Neural crest cell (in vitro differentiated cells): ENCODE results near the gene MST1. TPM values are rescaled to one million over a fixed set of nuclear protein-coding genes. Genes with fewer than 3 reads are reported as not detected.
A peak's percentile ranks its signal among the peaks of the same experiment; 100 is the strongest.

Experiments
- DNase-seq: peaks from one replicate; pipeline ENCODE4 v3.0.0; 2021; ENCODE audit warnings: low read depth, mixed read lengths, low spot score
- H3K27ac Mint-ChIP-seq: one replicate; pipeline ENCODE4 v1.8.0; 2021; ENCODE audit warnings: mild to moderate bottlenecking, mixed read lengths; ENCODE audit not compliant: unreplicated experiment
- H3K27me3 Mint-ChIP-seq: 2 replicates; pipeline ENCODE4 v1.8.0; 2021; ENCODE audit warnings: low read depth, mild to moderate bottlenecking, mixed read lengths
- H3K36me3 Mint-ChIP-seq: 2 replicates; pipeline ENCODE4 v1.8.0; 2021; ENCODE audit warnings: low read depth, mild to moderate bottlenecking, mixed read lengths
- H3K4me1 Mint-ChIP-seq: 2 replicates; pipeline ENCODE4 v1.8.0; 2021; ENCODE audit warnings: mixed read lengths
- H3K4me3 Mint-ChIP-seq: one replicate; pipeline ENCODE4 v1.8.0; 2021; ENCODE audit warnings: mild to moderate bottlenecking, mixed read lengths
- H3K9me3 Mint-ChIP-seq: 2 replicates; pipeline ENCODE4 v1.8.0; 2021; ENCODE audit warnings: mixed read lengths
- CTCF ChIP-seq: fragments of 200-600 bp; sonication (generic); conservative IDR thresholded peaks from 2 replicates; pipeline ENCODE4 v1.5.0; 2021; ENCODE audit warnings: antibody characterized with exemption, mild to moderate bottlenecking
- total RNA-seq: library from RNA; stranded (reverse); gene quantifications from 2 replicates; pipeline ENCODE4 v1.2.1, GENCODE V29; 2021

Gene MST1
- total RNA-seq, 1 donor from 2014 or later: 15.0 TPM

GRCh38 chr3:49729966-49730609 is 40.8 kb upstream of the MST1 start:
- H3K4me3 Mint-ChIP-seq: no peak overlapping the region
- no peaks in the 10 kb centered on the region for H3K27me3 Mint-ChIP-seq
- H3K36me3 Mint-ChIP-seq: peaks cover 9% of the 10 kb centered on the region
- no peak for TF ChIP-seq CTCF
- no peak for DNase-seq
- H3K27ac Mint-ChIP-seq: no peak overlapping the region
- no peaks in the 10 kb centered on the region for H3K9me3 Mint-ChIP-seq
- no peaks in the 10 kb centered on the region for H3K4me1 Mint-ChIP-seq

DNA sequence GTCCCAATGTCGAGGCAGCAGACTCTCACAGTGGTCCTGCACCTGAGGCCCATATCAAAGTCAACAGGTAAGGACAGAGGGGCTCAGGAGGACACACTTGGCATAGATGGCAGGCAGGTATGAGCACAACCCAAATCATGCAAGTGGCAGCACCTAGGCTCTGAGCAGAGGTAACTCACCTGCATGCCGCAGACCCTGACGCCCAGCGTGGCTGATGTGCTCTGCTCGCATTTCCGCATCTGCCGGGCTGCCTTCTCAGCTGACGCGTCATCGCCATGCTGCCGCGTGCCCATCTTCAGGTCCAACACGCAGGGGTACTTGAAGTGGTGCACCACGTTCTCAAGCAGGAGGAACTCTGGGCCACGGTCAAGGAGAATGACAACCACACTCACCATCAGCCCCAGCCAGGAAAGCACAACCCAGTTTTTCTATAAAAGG is 38.7 kb upstream of the MST1 start:
- peaks cover 2% of the 10 kb centered on the region for H3K36me3 Mint-ChIP-seq
- H3K27me3 Mint-ChIP-seq: peaks cover 4% of the 10 kb centered on the region
- H3K9me3 Mint-ChIP-seq: no peaks in the 10 kb centered on the region
- TF ChIP-seq CTCF: no peak
- H3K4me1 Mint-ChIP-seq: peaks cover 14% of the 10 kb centered on the region
- no peak for DNase-seq
- no peak overlapping the region for H3K4me3 Mint-ChIP-seq
- H3K27ac Mint-ChIP-seq: no peak overlapping the region

DNA sequence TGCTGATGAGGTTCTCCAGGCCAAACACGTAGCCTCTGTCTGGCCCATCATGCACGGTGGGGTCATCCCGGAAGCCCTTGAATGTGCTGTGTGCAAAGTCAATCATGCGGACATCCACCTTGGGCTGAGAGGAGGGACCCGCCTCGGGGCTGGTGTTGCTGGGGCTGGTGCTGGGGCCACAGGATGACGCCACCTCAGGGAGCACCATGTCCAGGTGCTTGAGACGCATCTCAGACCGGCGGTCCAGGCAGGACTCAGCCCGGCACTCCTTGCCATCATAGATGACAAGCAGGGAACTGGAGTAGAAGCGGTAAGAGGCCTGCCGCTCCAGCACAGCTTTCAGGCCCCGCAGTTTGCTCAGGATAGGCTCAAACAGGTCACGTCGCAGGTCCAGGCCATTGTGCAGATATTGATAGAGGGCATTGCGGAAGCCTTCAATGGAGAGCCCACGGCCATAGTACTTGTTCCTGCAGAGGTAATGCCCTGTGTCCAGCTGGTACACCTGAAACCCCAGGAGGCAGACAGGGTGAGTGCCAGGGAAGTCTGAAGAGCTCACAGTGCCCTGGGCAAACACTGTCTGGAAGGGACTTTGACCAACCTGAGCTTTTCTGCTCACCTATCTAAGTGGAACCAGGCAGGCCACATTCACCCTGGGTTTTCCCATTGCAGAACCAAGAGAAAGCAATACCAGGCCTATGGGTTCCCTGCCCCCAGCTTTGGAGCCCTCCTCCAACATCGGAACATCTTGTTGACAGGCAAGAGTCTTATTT is 38.1 kb upstream of the MST1 start:
- H3K36me3 Mint-ChIP-seq: peaks cover 6% of the 10 kb centered on the region
- H3K27ac Mint-ChIP-seq: no peak overlapping the region
- H3K4me1 Mint-ChIP-seq: peaks cover 20% of the 10 kb centered on the region
- no peak for TF ChIP-seq CTCF
- DNase-seq: no peak
- peaks cover 8% of the 10 kb centered on the region for H3K27me3 Mint-ChIP-seq
- no peak overlapping the region for H3K4me3 Mint-ChIP-seq
- no peaks in the 10 kb centered on the region for H3K9me3 Mint-ChIP-seq

DNA sequence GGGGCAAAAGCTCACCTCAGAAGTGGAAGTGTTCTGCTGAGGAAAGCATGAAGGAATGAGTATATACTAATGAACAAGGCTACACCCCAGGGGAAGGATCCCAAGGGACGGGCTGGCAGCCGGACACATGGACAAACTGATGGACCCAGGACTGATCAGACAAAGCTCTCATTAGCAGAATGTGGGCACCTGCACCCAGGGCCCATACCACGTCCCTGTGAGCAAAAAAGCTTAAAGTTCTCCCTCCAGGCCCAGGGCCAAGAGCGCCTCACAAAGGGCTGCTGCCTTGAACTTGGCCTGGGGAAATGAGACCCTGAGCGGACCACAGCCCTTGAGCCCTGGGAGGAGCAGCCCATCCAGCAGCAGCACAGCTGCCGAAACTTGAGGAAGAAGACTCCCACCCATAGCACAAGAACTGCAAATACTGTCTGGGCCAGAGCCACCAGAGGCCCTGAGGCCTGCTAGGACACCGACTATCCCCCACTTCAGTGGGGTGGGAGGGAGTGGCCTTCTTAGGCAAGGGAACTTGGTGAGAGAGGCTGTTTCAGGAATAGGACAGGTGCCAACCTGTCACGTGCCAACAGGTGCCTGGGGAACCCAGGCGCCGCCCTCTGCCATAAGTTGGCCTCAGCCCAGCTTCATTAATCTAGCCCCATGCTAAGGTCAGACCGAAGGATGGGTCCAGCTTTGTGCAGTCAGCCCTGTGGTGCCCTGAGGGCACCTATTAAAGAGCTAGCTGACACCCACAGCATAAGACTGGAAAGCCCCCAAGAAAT is 36.8 kb upstream of the MST1 start:
- Mint-ChIP-seq H3K27ac (no peak overlapping the region), H3K4me3 (peak overlapping the region; percentile 72), H3K9me3 (no peaks in the 10 kb centered on the region), H3K4me1 (peaks cover 20% of the 10 kb centered on the region), H3K27me3 (peaks cover 8% of the 10 kb centered on the region), H3K36me3 (peaks cover 5% of the 10 kb centered on the region)
- TF ChIP-seq CTCF: no peak
- DNase-seq: no peak

- no peak for DNase-seq
- H3K4me3 Mint-ChIP-seq: peak overlapping the region; percentile 98
- H3K27me3 Mint-ChIP-seq: peaks cover 10% of the 10 kb centered on the region
- H3K9me3 Mint-ChIP-seq: no peaks in the 10 kb centered on the region
- peak overlapping the region; percentile 100 for H3K27ac Mint-ChIP-seq
- H3K36me3 Mint-ChIP-seq: peaks cover 6% of the 10 kb centered on the region
- no peak for TF ChIP-seq CTCF
- peaks cover 24% of the 10 kb centered on the region for H3K4me1 Mint-ChIP-seq
Measured at GRCh38 chr3:49724586-49724985, 35.3 kb upstream of the MST1 start.
